Calu3 (cell line): ENCODE results near the gene PLXNA4. TPM values are rescaled to one million over a fixed set of nuclear protein-coding genes. Genes with fewer than 3 reads are reported as not detected.

Experiments used
- BruUV-seq: library from RNA; stranded (reverse); fragments of 400-500 nt; replicated peaks from 2 replicates; lab custom pipeline; 2021; lab: Mats Ljungman, UMichigan
- CTCF ChIA-PET: fragments of 300-600 bp; sonication (Branson Sonifier 250); formaldehyde crosslinking; loops from one replicate; lab custom pipeline; 2022; ENCODE audit warnings: antibody characterized with exemption; lab: Charles Lee
- DNase-seq: peaks from one replicate; pipeline ENCODE4 v3.0.0; 2022
- H3K27ac Mint-ChIP-seq: one replicate; pipeline ENCODE4 v1.8.0; 2022; ENCODE audit warnings: mixed read lengths; ENCODE audit not compliant: unreplicated experiment
- H3K27me3 Mint-ChIP-seq: one replicate; pipeline ENCODE4 v1.8.0; 2022; ENCODE audit warnings: mixed read lengths; ENCODE audit not compliant: unreplicated experiment
- H3K36me3 Mint-ChIP-seq: one replicate; pipeline ENCODE4 v1.8.0; 2022; ENCODE audit warnings: mild to moderate bottlenecking, moderate library complexity, mixed read lengths; ENCODE audit not compliant: insufficient read depth, unreplicated experiment
- H3K4me1 Mint-ChIP-seq: one replicate; pipeline ENCODE4 v1.8.0; 2022; ENCODE audit warnings: mild to moderate bottlenecking, low read depth, mixed read lengths; ENCODE audit not compliant: unreplicated experiment
- H3K4me3 Mint-ChIP-seq: one replicate; pipeline ENCODE4 v1.8.0; 2022; ENCODE audit warnings: mild to moderate bottlenecking, low read depth, moderate library complexity, mixed read lengths; ENCODE audit not compliant: unreplicated experiment
- H3K9me3 Mint-ChIP-seq: one replicate; pipeline ENCODE4 v1.8.0; 2022; ENCODE audit warnings: low read depth, mixed read lengths; ENCODE audit not compliant: unreplicated experiment
- CTCF ChIP-seq: fragments of 200-600 bp; IDR thresholded peaks from one replicate; pipeline ENCODE4 v1.8.0; 2022; ENCODE audit warnings: antibody characterized with exemption; ENCODE audit not compliant: unreplicated experiment
- intact Hi-C: fragments of 100-400 bp; cut with micrococcal nuclease; formaldehyde crosslinking; loops from one replicate; pipeline ENCODE4 v1.10.0; 2022; ENCODE audit not compliant: unreplicated experiment
- total RNA-seq: library from RNA; stranded (reverse); gene quantifications from 2 replicates; pipeline ENCODE4 v1.2.3, GENCODE V29; 2022

PLXNA4 gene
- total RNA-seq, 1 experiment from 2014 or later = not detected

GRCh38 chr7:132407764-132408163, 168.5 kb downstream of the PLXNA4 start:
- Mint-ChIP-seq H3K36me3 (no peaks in the 10 kb centered on the region), H3K27ac (no peak overlapping the region), H3K9me3 (no peaks in the 10 kb centered on the region), H3K27me3 (peaks cover 52% of the 10 kb centered on the region), H3K4me1 (no peaks in the 10 kb centered on the region), H3K4me3 (no peak overlapping the region)
- intact Hi-C loops = no loop called here
- CTCF ChIA-PET = no interaction called here
- BruUV-seq = no TSS peak
- no peak for DNase-seq
- no peak for TF ChIP-seq CTCF

DNA sequence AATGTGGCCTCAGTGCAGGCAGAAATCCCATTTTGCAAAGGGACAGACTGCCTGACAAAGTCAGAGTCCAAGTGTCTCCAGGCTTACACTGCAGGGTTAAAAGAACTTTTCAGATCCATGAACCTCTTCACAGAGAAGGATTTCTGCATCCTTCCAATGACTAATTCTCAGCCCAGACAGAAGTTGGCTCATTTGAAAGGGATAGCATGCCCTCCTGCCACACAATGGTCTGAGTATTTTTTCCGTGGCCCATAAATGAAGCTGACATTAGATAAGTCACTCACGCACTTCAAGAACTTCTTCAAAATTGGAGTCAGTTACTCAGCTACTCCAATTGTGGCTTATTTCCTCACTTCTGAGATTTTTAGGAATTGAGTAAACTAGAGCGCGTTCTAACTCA, 170.2 kb downstream of the PLXNA4 start:
- Mint-ChIP-seq H3K27ac (no peak overlapping the region), H3K36me3 (no peaks in the 10 kb centered on the region), H3K9me3 (peaks cover 3% of the 10 kb centered on the region), H3K4me3 (no peak overlapping the region), H3K4me1 (no peaks in the 10 kb centered on the region), H3K27me3 (peaks cover 50% of the 10 kb centered on the region)
- no TSS peak for BruUV-seq
- intact Hi-C loops = no loop called here
- DNase-seq = no peak
- CTCF ChIA-PET = no interaction called here
- TF ChIP-seq CTCF = no peak

GRCh38 chr7:132404261-132404660, 172.0 kb downstream of the PLXNA4 start:
- no peaks in the 10 kb centered on the region for H3K4me1 Mint-ChIP-seq
- TF ChIP-seq CTCF = no peak
- no TSS peak for BruUV-seq
- intact Hi-C loops = no loop called here
- peaks cover 3% of the 10 kb centered on the region for H3K9me3 Mint-ChIP-seq
- no peaks in the 10 kb centered on the region for H3K36me3 Mint-ChIP-seq
- H3K27ac Mint-ChIP-seq = no peak overlapping the region
- no peak overlapping the region for H3K4me3 Mint-ChIP-seq
- CTCF ChIA-PET = no interaction called here
- H3K27me3 Mint-ChIP-seq = peaks cover 67% of the 10 kb centered on the region
- no peak for DNase-seq

DNA sequence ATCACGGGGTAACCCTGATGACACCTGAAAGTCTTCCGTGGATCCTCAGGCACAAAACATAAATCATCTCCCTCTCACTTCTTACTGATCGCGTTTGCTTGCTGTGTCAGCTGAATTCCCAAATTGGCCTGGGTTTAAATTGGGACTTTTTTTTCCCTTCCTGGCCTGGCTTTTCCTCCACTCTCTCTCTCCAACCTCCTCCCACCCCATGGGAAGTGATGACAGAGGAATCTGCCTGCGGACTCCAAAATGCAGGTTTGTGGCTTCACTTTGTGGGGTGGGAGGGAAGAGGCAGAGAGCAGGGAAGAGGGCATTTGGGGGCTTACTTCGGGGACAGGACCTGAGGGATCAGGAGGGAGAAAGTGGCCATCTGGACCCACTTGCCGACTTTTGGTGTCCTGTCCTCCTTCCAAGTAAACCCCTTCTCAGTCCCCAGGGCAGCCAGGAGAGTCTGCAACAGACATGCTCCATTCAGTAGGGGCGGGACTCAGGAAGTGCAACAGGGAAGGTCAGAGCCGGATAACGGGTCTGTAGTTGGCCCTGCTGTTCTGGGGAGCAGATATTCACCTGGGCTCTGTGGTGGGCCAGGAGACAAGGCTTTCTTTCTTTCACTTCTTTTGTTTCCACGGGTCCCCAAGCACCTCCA, 172.7 kb downstream of the PLXNA4 start:
- H3K27me3 Mint-ChIP-seq = peaks cover 73% of the 10 kb centered on the region
- H3K4me3 Mint-ChIP-seq = no peak overlapping the region
- intact Hi-C loops = no loop called here
- BruUV-seq = no TSS peak
- no peak overlapping the region for H3K27ac Mint-ChIP-seq
- H3K4me1 Mint-ChIP-seq = no peaks in the 10 kb centered on the region
- peaks cover 3% of the 10 kb centered on the region for H3K9me3 Mint-ChIP-seq
- TF ChIP-seq CTCF = no peak
- CTCF ChIA-PET = no interaction called here
- no peak for DNase-seq
- H3K36me3 Mint-ChIP-seq = no peaks in the 10 kb centered on the region
